ENCODE measurements around the gene RCOR3.

Gene RCOR3

DNA sequence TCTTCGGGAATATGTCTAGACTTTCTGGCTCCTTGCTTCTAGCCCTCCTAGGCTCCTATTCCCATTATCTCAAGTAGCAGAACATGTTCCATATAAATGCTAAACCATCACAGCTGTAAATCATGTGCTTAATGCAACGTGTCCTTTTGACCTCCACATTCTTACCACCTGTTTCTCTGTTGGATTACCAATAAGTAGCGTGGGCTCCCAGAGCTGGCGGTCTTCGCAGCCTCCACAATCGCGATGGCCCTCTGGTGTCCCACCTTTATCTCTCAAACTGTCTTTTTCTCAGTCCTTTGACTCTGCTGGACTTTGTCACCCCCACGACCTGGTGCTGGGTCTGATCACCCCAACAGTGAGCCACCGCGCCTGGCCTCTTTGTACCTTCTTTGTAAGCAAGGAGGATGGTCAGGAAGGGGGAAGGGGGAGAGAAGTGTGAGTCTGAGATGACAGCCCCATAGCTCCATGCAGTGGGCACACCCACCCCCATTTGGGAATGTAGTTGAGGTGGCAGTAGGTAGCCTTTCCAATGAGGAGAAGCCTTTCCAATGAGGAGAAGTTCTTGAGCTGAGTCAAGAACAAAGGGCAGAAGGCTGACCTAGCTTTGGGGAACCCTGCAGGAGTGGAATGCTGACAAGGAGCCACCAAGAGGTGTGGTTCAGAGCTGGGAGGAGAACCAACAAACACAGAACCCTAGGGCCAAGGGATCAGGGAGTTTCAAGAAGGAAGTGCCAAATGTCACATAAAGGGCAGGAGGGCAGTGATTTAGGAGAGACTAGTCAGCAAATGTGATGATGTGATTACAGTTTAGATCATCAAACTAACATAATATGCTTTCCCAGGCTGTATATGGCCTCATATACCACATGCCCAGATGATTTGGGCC lies 81.7 kb downstream of the RCOR3 start:
- no peaks in the 10 kb centered on the region for H4K20me1 ChIP-seq (ENCODE audit: insufficient read depth)

DNA sequence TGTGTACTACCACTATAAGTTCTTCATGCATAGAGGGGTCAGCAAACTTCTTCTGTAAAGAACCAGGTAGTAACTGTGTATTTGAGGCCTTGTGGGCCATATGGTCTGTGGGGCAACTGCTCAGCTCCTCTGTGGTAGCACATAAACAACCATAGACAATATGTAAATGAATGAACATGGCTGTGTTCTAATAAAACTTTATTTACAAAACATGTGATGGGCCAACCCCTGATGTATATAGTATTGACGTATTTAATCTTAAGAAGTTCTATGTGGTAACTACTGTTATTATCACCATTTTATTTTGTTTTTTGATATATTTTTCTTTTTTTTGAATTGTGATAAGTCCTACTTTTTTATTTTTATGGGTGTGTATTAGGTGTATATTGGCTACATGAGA lies 82.8 kb downstream of the RCOR3 start:
- peaks cover 30% of the 10 kb centered on the region for H3K4me1 ChIP-seq (ENCODE audit: low read depth, poor library complexity, severe bottlenecking)
- no peak overlapping the region for H2AFZ ChIP-seq (ENCODE audit: low read depth)
- no peak overlapping the region for H3K4me2 ChIP-seq
- no peak overlapping the region for H3K27ac ChIP-seq
- no peaks in the 10 kb centered on the region for H3K36me3 ChIP-seq (ENCODE audit: insufficient read depth)
- TF ChIP-seq, protein P1, sequence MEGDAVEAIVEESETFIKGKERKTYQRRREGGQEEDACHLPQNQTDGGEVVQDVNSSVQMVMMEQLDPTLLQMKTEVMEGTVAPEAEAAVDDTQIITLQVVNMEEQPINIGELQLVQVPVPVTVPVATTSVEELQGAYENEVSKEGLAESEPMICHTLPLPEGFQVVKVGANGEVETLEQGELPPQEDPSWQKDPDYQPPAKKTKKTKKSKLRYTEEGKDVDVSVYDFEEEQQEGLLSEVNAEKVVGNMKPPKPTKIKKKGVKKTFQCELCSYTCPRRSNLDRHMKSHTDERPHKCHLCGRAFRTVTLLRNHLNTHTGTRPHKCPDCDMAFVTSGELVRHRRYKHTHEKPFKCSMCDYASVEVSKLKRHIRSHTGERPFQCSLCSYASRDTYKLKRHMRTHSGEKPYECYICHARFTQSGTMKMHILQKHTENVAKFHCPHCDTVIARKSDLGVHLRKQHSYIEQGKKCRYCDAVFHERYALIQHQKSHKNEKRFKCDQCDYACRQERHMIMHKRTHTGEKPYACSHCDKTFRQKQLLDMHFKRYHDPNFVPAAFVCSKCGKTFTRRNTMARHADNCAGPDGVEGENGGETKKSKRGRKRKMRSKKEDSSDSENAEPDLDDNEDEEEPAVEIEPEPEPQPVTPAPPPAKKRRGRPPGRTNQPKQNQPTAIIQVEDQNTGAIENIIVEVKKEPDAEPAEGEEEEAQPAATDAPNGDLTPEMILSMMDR (conservative IDR thresholded peaks at IDR 0.05; ENCODE audit: low read depth, low read length), result no peak
- no peak overlapping the region for H3K4me3 ChIP-seq (IDR thresholded peaks at IDR 0.05; ENCODE audit: insufficient read depth, low read depth, low read length)
- no peaks in the 10 kb centered on the region for H3K27me3 ChIP-seq (ENCODE audit: insufficient read depth, low read depth)
- H3K79me2 ChIP-seq (ENCODE audit: insufficient read depth, low read depth), result no peaks in the 10 kb centered on the region
- H3K9ac ChIP-seq, result no peak overlapping the region
- no peaks in the 10 kb centered on the region for H4K20me1 ChIP-seq (ENCODE audit: insufficient read depth)

More for the DNA sequence above, 81.7 kb downstream of the RCOR3 start:
- Histone ChIP-seq H3K27me3 (ENCODE audit: insufficient read depth, low read depth) (no peaks in the 10 kb centered on the region), H3K4me2 (no peak overlapping the region), H3K9ac (no peak overlapping the region), H3K4me3 (IDR thresholded peaks at IDR 0.05; ENCODE audit: insufficient read depth, low read depth, low read length) (no peak overlapping the region), H2AFZ (ENCODE audit: low read depth) (no peak overlapping the region), H3K4me1 (ENCODE audit: low read depth, poor library complexity, severe bottlenecking) (peaks cover 41% of the 10 kb centered on the region), H3K79me2 (ENCODE audit: insufficient read depth, low read depth) (no peaks in the 10 kb centered on the region), H3K36me3 (ENCODE audit: insufficient read depth) (no peaks in the 10 kb centered on the region), H3K27ac (no peak overlapping the region)
- TF ChIP-seq, protein P1 (conservative IDR thresholded peaks at IDR 0.05; ENCODE audit: low read depth, low read length), result no peak

DNA sequence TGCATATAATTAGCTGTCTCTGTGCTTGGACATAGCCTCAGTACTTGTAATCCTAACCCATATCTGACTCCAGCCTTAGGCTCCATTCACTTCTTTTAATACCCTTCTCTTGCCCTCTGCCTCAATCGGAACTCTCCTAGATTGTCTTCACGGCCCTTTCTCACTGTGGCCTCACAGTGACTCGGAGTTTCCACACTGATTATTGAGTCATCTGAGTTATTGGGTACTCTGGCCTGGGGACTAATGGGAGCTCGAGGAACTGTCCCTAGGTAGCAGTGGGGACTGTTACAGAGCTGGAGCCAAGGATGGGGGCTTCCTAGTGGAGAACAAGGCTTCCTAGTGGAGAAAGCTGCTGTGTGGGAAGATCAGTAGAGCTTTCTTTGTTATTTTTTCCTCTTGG lies 84.4 kb downstream of the RCOR3 start:
- no peak overlapping the region for H3K9ac ChIP-seq
- H2AFZ ChIP-seq (ENCODE audit: low read depth), result no peak overlapping the region
- H3K79me2 ChIP-seq (ENCODE audit: insufficient read depth, low read depth), result no peaks in the 10 kb centered on the region
- peaks cover 22% of the 10 kb centered on the region for H3K4me1 ChIP-seq (ENCODE audit: low read depth, poor library complexity, severe bottlenecking)
- no peaks in the 10 kb centered on the region for H3K36me3 ChIP-seq (ENCODE audit: insufficient read depth)
- H4K20me1 ChIP-seq (ENCODE audit: insufficient read depth), result no peaks in the 10 kb centered on the region
- H3K27me3 ChIP-seq (ENCODE audit: insufficient read depth, low read depth), result no peaks in the 10 kb centered on the region
- no peak overlapping the region for H3K4me3 ChIP-seq (IDR thresholded peaks at IDR 0.05; ENCODE audit: insufficient read depth, low read depth, low read length)
- TF ChIP-seq, protein P1 (conservative IDR thresholded peaks at IDR 0.05; ENCODE audit: low read depth, low read length), result no peak
- no peak overlapping the region for H3K27ac ChIP-seq
- no peak overlapping the region for H3K4me2 ChIP-seq

DNA sequence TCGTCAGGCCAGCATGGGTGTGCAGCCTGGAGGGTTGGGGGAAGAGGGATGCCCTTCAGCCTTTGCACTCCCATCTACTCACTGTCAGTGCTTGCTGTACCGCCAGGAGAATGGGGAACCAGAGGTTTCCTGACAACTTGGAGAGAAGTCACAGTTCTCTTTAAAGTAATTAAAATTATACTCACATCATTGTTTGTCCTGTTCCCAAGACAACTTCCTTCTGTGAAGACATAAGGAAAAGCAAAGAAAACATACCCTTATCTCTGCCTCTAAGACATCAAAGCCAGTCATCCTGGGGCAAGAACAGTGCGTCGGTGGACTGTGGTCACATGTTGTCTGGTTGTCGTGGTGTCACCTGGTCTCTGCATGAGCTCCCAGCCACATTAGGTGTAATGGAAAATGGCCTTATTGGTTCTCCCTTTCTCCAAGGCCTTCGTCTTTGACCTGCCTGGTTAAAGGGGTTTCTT lies 85.0 kb downstream of the RCOR3 start:
- H2AFZ ChIP-seq (ENCODE audit: low read depth), result no peak overlapping the region
- no peaks in the 10 kb centered on the region for H4K20me1 ChIP-seq (ENCODE audit: insufficient read depth)
- TF ChIP-seq, protein P1 (conservative IDR thresholded peaks at IDR 0.05; ENCODE audit: low read depth, low read length), result no peak
- H3K4me3 ChIP-seq (IDR thresholded peaks at IDR 0.05; ENCODE audit: insufficient read depth, low read depth, low read length), result no peak overlapping the region
- peaks cover 18% of the 10 kb centered on the region for H3K4me1 ChIP-seq (ENCODE audit: low read depth, poor library complexity, severe bottlenecking)
- H3K27me3 ChIP-seq (ENCODE audit: insufficient read depth, low read depth), result no peaks in the 10 kb centered on the region
- H3K27ac ChIP-seq, result no peak overlapping the region
- no peak overlapping the region for H3K4me2 ChIP-seq
- H3K79me2 ChIP-seq (ENCODE audit: insufficient read depth, low read depth), result no peaks in the 10 kb centered on the region
- H3K36me3 ChIP-seq (ENCODE audit: insufficient read depth), result no peaks in the 10 kb centered on the region
- H3K9ac ChIP-seq, result no peak overlapping the region
